Tibial artery (tissue), 4 donors: ENCODE data around the gene ARHGAP24.
"Not testable (repeated sequence)": the region's sequence is repeated elsewhere in the genome, so short reads cannot be mapped to it uniquely, and the experiment has no call there.

ENCODE experiments used
- DNase-seq, 2 donors: peaks; one replicate each; pipeline ENCODE4 v3.0.0-alpha.2; 2019
- H3K27ac ChIP-seq, 2 donors: fragments of 200-600 bp; sonication (generic) in 1 of 2; 1 replicate in 1 of 2; 2 replicates in 1 of 2; pipeline ENCODE4 v1.5.1; 2018 to 2019; ENCODE audit warnings: mild to moderate bottlenecking in 1 of 2
- H3K27me3 ChIP-seq, 2 donors: fragments of 200-600 bp; sonication (generic) in 1 of 2; one replicate each; pipeline versions ENCODE4 v1.5.1 to v1.6.0; 2016 to 2019
- H3K36me3 ChIP-seq, 3 donors: fragments of 200-600 bp; sonication (generic) in 2 of 3; one replicate each; pipeline ENCODE4 v1.5.1; 2016 to 2019; ENCODE audit warnings: mild to moderate bottlenecking in 2 of 3
- H3K4me1 ChIP-seq, 4 donors: fragments of 200-600 bp; sonication (generic) in 2 of 4; 1 replicate in 3 of 4; 2 replicates in 1 of 4; pipeline ENCODE4 v1.5.1; 2016 to 2019
- H3K4me3 ChIP-seq, 2 donors: fragments of 200-600 bp; sonication (generic) in 1 of 2; 1 replicate in 1 of 2; 2 replicates in 1 of 2; pipeline ENCODE4 v1.5.1; 2018 to 2019; ENCODE audit warnings: mild to moderate bottlenecking in 2 of 2
- H3K9me3 ChIP-seq, 3 donors: fragments of 200-600 bp; sonication (generic) in 1 of 3; one replicate each; pipeline ENCODE4 v1.5.1; 2016 to 2019
- CTCF ChIP-seq, 2 experiments: fragments of 200-600 bp in 1 of 2; fragments of 450-650 bp in 1 of 2; IDR thresholded peaks; one replicate each; pipeline ENCODE4 v1.5.1; 2017 to 2019; ENCODE audit warnings: antibody characterized with exemption in 2 of 2, mild to moderate bottlenecking in 1 of 2, moderate library complexity in 1 of 2
- intact Hi-C: fragments of 100-400 bp; cut with DNase I; formaldehyde crosslinking; loops from one replicate; pipeline ENCODE4 v1.15.0; 2023; ENCODE audit warnings: low total_unique reads

The ARHGAP24 gene

GRCh38 chr4:85909851-85910250 lies 434.9 kb downstream of the ARHGAP24 start:
- Histone ChIP-seq H3K4me3 (no peak overlapping the region), H3K36me3 (no peaks in the 10 kb centered on the region), H3K4me1 (peaks cover 0 to 9% (median 0%) of the 10 kb centered on the region in 4 donors), H3K9me3 (no peaks in the 10 kb centered on the region), H3K27ac (no peak overlapping the region), H3K27me3 (no peaks in the 10 kb centered on the region)
- no peak for TF ChIP-seq CTCF (IDR thresholded peaks at IDR 0.05)
- intact Hi-C loops, result no loop called here
- DNase-seq, result no peak

GRCh38 chr4:85910985-85911384 lies 436.0 kb downstream of the ARHGAP24 start:
- Histone ChIP-seq H3K4me3 (no peak overlapping the region), H3K9me3 (no peaks in the 10 kb centered on the region), H3K27me3 (no peaks in the 10 kb centered on the region), H3K4me1 (peaks cover 0 to 9% (median 0%) of the 10 kb centered on the region in 4 donors), H3K27ac (no peak overlapping the region), H3K36me3 (no peaks in the 10 kb centered on the region)
- intact Hi-C loops, result no loop called here
- TF ChIP-seq CTCF (IDR thresholded peaks at IDR 0.05), result no peak
- DNase-seq, result no peak

- no peak for TF ChIP-seq CTCF (IDR thresholded peaks at IDR 0.05)
- no peaks in the 10 kb centered on the region for H3K36me3 ChIP-seq
- no peaks in the 10 kb centered on the region for H3K9me3 ChIP-seq
- intact Hi-C loops, result no loop called here
- no peak overlapping the region for H3K27ac ChIP-seq
- no peaks in the 10 kb centered on the region for H3K27me3 ChIP-seq
- H3K4me1 ChIP-seq, result peaks cover 0 to 9% (median 0%) of the 10 kb centered on the region in 4 donors
- H3K4me3 ChIP-seq, result no peak overlapping the region
- DNase-seq, result no peak
These were observed 439.2 kb downstream of the ARHGAP24 start for GRCh38 chr4:85913931-85914694.

GRCh38 chr4:85915570-85915969 lies 440.6 kb downstream of the ARHGAP24 start:
- H3K27me3 ChIP-seq, intact Hi-C loops, H3K4me3 ChIP-seq, H3K36me3 ChIP-seq, H3K27ac ChIP-seq, H3K9me3 ChIP-seq, H3K4me1 ChIP-seq, DNase-seq: not testable (repeated sequence)

GRCh38 chr4:85919200-85919887 lies 444.4 kb downstream of the ARHGAP24 start:
- TF ChIP-seq CTCF (IDR thresholded peaks at IDR 0.05), result no peak
- H3K27ac ChIP-seq, result no peak overlapping the region
- peaks cover 0 to 5% (median 0%) of the 10 kb centered on the region in 3 donors for H3K36me3 ChIP-seq
- H3K9me3 ChIP-seq, result no peaks in the 10 kb centered on the region
- no peak for DNase-seq
- H3K4me3 ChIP-seq, result no peak overlapping the region
- H3K27me3 ChIP-seq, result no peaks in the 10 kb centered on the region
- intact Hi-C loops, result no loop called here
- H3K4me1 ChIP-seq, result no peaks in the 10 kb centered on the region

- no peaks in the 10 kb centered on the region for H3K27me3 ChIP-seq
- no peak overlapping the region for H3K27ac ChIP-seq
- no peak overlapping the region for H3K4me3 ChIP-seq
- peaks cover 0 to 10% (median 2%) of the 10 kb centered on the region in 4 donors for H3K4me1 ChIP-seq
- intact Hi-C loops, result no loop called here
- no peak for DNase-seq
- no peaks in the 10 kb centered on the region for H3K9me3 ChIP-seq
- TF ChIP-seq CTCF (IDR thresholded peaks at IDR 0.05), result no peak
- peaks cover 0 to 10% (median 0%) of the 10 kb centered on the region in 3 donors for H3K36me3 ChIP-seq
These were observed 450.1 kb downstream of the ARHGAP24 start for GRCh38 chr4:85925071-85925470.
